ENCODE results near the gene NMS. TPM values are rescaled to one million over a fixed set of nuclear protein-coding genes. Genes with fewer than 3 reads are reported as not detected.

Gene NMS
- total and polyA plus RNA-seq, 2 donors (not counting 1 experiment from before 2014, with no cell fraction given): not detected

GRCh38 chr2:100524331-100524730 is 54.0 kb downstream of the NMS start:
- Histone ChIP-seq H3K27me3 (replicated peaks in 1 of 4; ENCODE audit: control extremely low read depth in 1 of 4, control insufficient read depth in 3 of 4, insufficient read depth in 4 of 4, low read length in 3 of 4) (peaks cover 0 to 3% (median 0%) of the 10 kb centered on the region in 4 experiments), H3K4me2 (replicated peaks; ENCODE audit: low read depth, low read length, poor library complexity, severe bottlenecking) (no peak overlapping the region), H3K79me2 (ENCODE audit: control insufficient read depth, insufficient read depth, low read length) (no peaks in the 10 kb centered on the region), H3K4me1 (ENCODE audit: control insufficient read depth in 2 of 2, insufficient read depth in 2 of 2, low read length in 2 of 2) (no peaks in the 10 kb centered on the region), H4K20me1 (ENCODE audit: control insufficient read depth, insufficient read depth, low read length, poor library complexity, severe bottlenecking) (no peaks in the 10 kb centered on the region), H3K4me3 (ENCODE audit: control extremely low read depth in 1 of 5, extremely low read depth in 1 of 5, insufficient read depth in 1 of 5, low read depth in 2 of 5, low read length in 4 of 5) (no peak overlapping the region), H3K9ac (ENCODE audit: low read length) (no peak overlapping the region), H2AFZ (ENCODE audit: insufficient read depth, low read depth, low read length, poor library complexity, severe bottlenecking) (no peak overlapping the region), H3K36me3 (replicated peaks in 1 of 2; ENCODE audit: control extremely low read depth in 1 of 2, control insufficient read depth in 1 of 2, extremely low read depth in 1 of 2, insufficient read depth in 2 of 2, low read length in 1 of 2) (no peaks in the 10 kb centered on the region), H3K9me3 (ENCODE audit: control extremely low read depth in 1 of 3, control insufficient read depth in 2 of 3, insufficient read depth in 1 of 3, low read length in 2 of 3) (no peaks in the 10 kb centered on the region), H3K27ac (ENCODE audit: low read length in 2 of 2) (no peak overlapping the region)
- H3K27ac Mint-ChIP-seq: no peak overlapping the region
- no peaks in the 10 kb centered on the region for H3K4me1 Mint-ChIP-seq
- peaks cover 18% of the 10 kb centered on the region for H3K27me3 Mint-ChIP-seq
- no peak for TF ChIP-seq CTCF (IDR thresholded peaks at IDR 0.05)
- TF ChIP-seq EZH2 (IDR thresholded peaks at IDR 0.05; ENCODE audit: borderline replicate concordance, insufficient read depth, low read depth, low read length, poor library complexity, severe bottlenecking): no peak
- no peak overlapping the region for H3K4me3 Mint-ChIP-seq
- H3K9me3 Mint-ChIP-seq (ENCODE audit: insufficient read depth): no peaks in the 10 kb centered on the region
- intact Hi-C loops (cut with micrococcal nuclease): no loop called here
- CTCF ChIA-PET: no interaction called here
- DNase-seq (no peak), ATAC-seq (ENCODE audit: low read depth) (no peak)
- POLR2A ChIA-PET: no interaction called here
- no CpG with 5 or more reads among the region's 2 CpGs for WGBS (ENCODE audit: insufficient coverage)

GRCh38 chr2:100526868-100527267 is 56.6 kb downstream of the NMS start:
- Histone ChIP-seq H3K27ac (ENCODE audit: low read length in 2 of 2) (no peak overlapping the region), H3K27me3 (replicated peaks in 1 of 4; ENCODE audit: control extremely low read depth in 1 of 4, control insufficient read depth in 3 of 4, insufficient read depth in 4 of 4, low read length in 3 of 4) (peaks cover 0 to 3% (median 0%) of the 10 kb centered on the region in 4 experiments), H3K9me3 (ENCODE audit: control extremely low read depth in 1 of 3, control insufficient read depth in 2 of 3, insufficient read depth in 1 of 3, low read length in 2 of 3) (no peaks in the 10 kb centered on the region), H3K4me1 (ENCODE audit: control insufficient read depth in 2 of 2, insufficient read depth in 2 of 2, low read length in 2 of 2) (no peaks in the 10 kb centered on the region), H3K4me2 (replicated peaks; ENCODE audit: low read depth, low read length, poor library complexity, severe bottlenecking) (no peak overlapping the region), H2AFZ (ENCODE audit: insufficient read depth, low read depth, low read length, poor library complexity, severe bottlenecking) (no peak overlapping the region), H3K4me3 (ENCODE audit: control extremely low read depth in 1 of 5, extremely low read depth in 1 of 5, insufficient read depth in 1 of 5, low read depth in 2 of 5, low read length in 4 of 5) (no peak overlapping the region), H3K9ac (ENCODE audit: low read length) (no peak overlapping the region), H4K20me1 (ENCODE audit: control insufficient read depth, insufficient read depth, low read length, poor library complexity, severe bottlenecking) (no peaks in the 10 kb centered on the region), H3K79me2 (ENCODE audit: control insufficient read depth, insufficient read depth, low read length) (no peaks in the 10 kb centered on the region), H3K36me3 (replicated peaks in 1 of 2; ENCODE audit: control extremely low read depth in 1 of 2, control insufficient read depth in 1 of 2, extremely low read depth in 1 of 2, insufficient read depth in 2 of 2, low read length in 1 of 2) (no peaks in the 10 kb centered on the region)
- H3K4me1 Mint-ChIP-seq: no peaks in the 10 kb centered on the region
- ChIA-PET POLR2A (no interaction called here), CTCF (no interaction called here)
- H3K27me3 Mint-ChIP-seq: peaks cover 16% of the 10 kb centered on the region
- 57% methylated on average over 1 of the region's 1 CpG for WGBS (ENCODE audit: insufficient coverage)
- DNase-seq (no peak), ATAC-seq (ENCODE audit: low read depth) (no peak)
- no peak overlapping the region for H3K4me3 Mint-ChIP-seq
- no peaks in the 10 kb centered on the region for H3K9me3 Mint-ChIP-seq (ENCODE audit: insufficient read depth)
- intact Hi-C loops (cut with micrococcal nuclease): no loop called here
- TF ChIP-seq EZH2 (IDR thresholded peaks at IDR 0.05; ENCODE audit: borderline replicate concordance, insufficient read depth, low read depth, low read length, poor library complexity, severe bottlenecking) (no peak), CTCF (IDR thresholded peaks at IDR 0.05) (no peak)
- H3K27ac Mint-ChIP-seq: no peak overlapping the region
